Measurements from ENCODE around the gene MMP2.

MMP2 gene

GRCh38 chr16:55498101-55498500, 19.1 kb downstream of the MMP2 start:
- Histone ChIP-seq H3K9ac (ENCODE audit: low read depth, low read length) (no peak overlapping the region), H3K9me3 (ENCODE audit: control insufficient read depth, insufficient read depth, low read length) (no peaks in the 10 kb centered on the region), H3K4me3 (ENCODE audit: low read depth, low read length) (no peak overlapping the region), H3K27me3 (ENCODE audit: control insufficient read depth, insufficient read depth, low read length) (peaks cover 2% of the 10 kb centered on the region), H3K36me3 (ENCODE audit: control insufficient read depth, insufficient read depth, low read length) (no peaks in the 10 kb centered on the region), H3K4me1 (ENCODE audit: control insufficient read depth, insufficient read depth, low read length) (peaks cover 6% of the 10 kb centered on the region)

GRCh38 chr16:55499281-55499680, 20.3 kb downstream of the MMP2 start:
- peaks cover 2% of the 10 kb centered on the region for H3K27me3 ChIP-seq (ENCODE audit: control insufficient read depth, insufficient read depth, low read length)
- H3K9ac ChIP-seq (ENCODE audit: low read depth, low read length): no peak overlapping the region
- peaks cover 6% of the 10 kb centered on the region for H3K4me1 ChIP-seq (ENCODE audit: control insufficient read depth, insufficient read depth, low read length)
- no peaks in the 10 kb centered on the region for H3K36me3 ChIP-seq (ENCODE audit: control insufficient read depth, insufficient read depth, low read length)
- H3K9me3 ChIP-seq (ENCODE audit: control insufficient read depth, insufficient read depth, low read length): no peaks in the 10 kb centered on the region
- no peak overlapping the region for H3K4me3 ChIP-seq (ENCODE audit: low read depth, low read length)

- no peaks in the 10 kb centered on the region for H3K36me3 ChIP-seq (ENCODE audit: control insufficient read depth, insufficient read depth, low read length)
- peaks cover 6% of the 10 kb centered on the region for H3K4me1 ChIP-seq (ENCODE audit: control insufficient read depth, insufficient read depth, low read length)
- H3K9me3 ChIP-seq (ENCODE audit: control insufficient read depth, insufficient read depth, low read length): no peaks in the 10 kb centered on the region
- no peak overlapping the region for H3K4me3 ChIP-seq (ENCODE audit: low read depth, low read length)
- H3K27me3 ChIP-seq (ENCODE audit: control insufficient read depth, insufficient read depth, low read length): peaks cover 2% of the 10 kb centered on the region
- H3K9ac ChIP-seq (ENCODE audit: low read depth, low read length): no peak overlapping the region
These were observed 21.0 kb downstream of the MMP2 start for GRCh38 chr16:55499951-55500529.

GRCh38 chr16:55500530-55501011, 21.6 kb downstream of the MMP2 start:
- H3K27me3 ChIP-seq (ENCODE audit: control insufficient read depth, insufficient read depth, low read length): peaks cover 2% of the 10 kb centered on the region
- H3K9ac ChIP-seq (ENCODE audit: low read depth, low read length): no peak overlapping the region
- peaks cover 6% of the 10 kb centered on the region for H3K4me1 ChIP-seq (ENCODE audit: control insufficient read depth, insufficient read depth, low read length)
- H3K9me3 ChIP-seq (ENCODE audit: control insufficient read depth, insufficient read depth, low read length): no peaks in the 10 kb centered on the region
- H3K36me3 ChIP-seq (ENCODE audit: control insufficient read depth, insufficient read depth, low read length): no peaks in the 10 kb centered on the region
- H3K4me3 ChIP-seq (ENCODE audit: low read depth, low read length): no peak overlapping the region

GRCh38 chr16:55501549-55502322, 22.7 kb downstream of the MMP2 start:
- Histone ChIP-seq H3K4me1 (ENCODE audit: control insufficient read depth, insufficient read depth, low read length) (no peaks in the 10 kb centered on the region), H3K9ac (ENCODE audit: low read depth, low read length) (no peak overlapping the region), H3K4me3 (ENCODE audit: low read depth, low read length) (no peak overlapping the region), H3K36me3 (ENCODE audit: control insufficient read depth, insufficient read depth, low read length) (no peaks in the 10 kb centered on the region), H3K9me3 (ENCODE audit: control insufficient read depth, insufficient read depth, low read length) (no peaks in the 10 kb centered on the region), H3K27me3 (ENCODE audit: control insufficient read depth, insufficient read depth, low read length) (peaks cover 2% of the 10 kb centered on the region)

GRCh38 chr16:55502801-55503366, 23.9 kb downstream of the MMP2 start:
- H3K36me3 ChIP-seq (ENCODE audit: control insufficient read depth, insufficient read depth, low read length): no peaks in the 10 kb centered on the region
- H3K9ac ChIP-seq (ENCODE audit: low read depth, low read length): no peak overlapping the region

GRCh38 chr16:55503726-55504550, 24.9 kb downstream of the MMP2 start:
- no peaks in the 10 kb centered on the region for H3K27me3 ChIP-seq (ENCODE audit: control insufficient read depth, insufficient read depth, low read length)
- no peak overlapping the region for H3K4me3 ChIP-seq (ENCODE audit: low read depth, low read length)
- H3K4me1 ChIP-seq (ENCODE audit: control insufficient read depth, insufficient read depth, low read length): no peaks in the 10 kb centered on the region
- H3K9me3 ChIP-seq (ENCODE audit: control insufficient read depth, insufficient read depth, low read length): no peaks in the 10 kb centered on the region
- H3K36me3 ChIP-seq (ENCODE audit: control insufficient read depth, insufficient read depth, low read length): no peaks in the 10 kb centered on the region
- no peak overlapping the region for H3K9ac ChIP-seq (ENCODE audit: low read depth, low read length)

More at GRCh38 chr16:55502801-55503366, 23.9 kb downstream of the MMP2 start:
- no peaks in the 10 kb centered on the region for H3K27me3 ChIP-seq (ENCODE audit: control insufficient read depth, insufficient read depth, low read length)
- H3K4me1 ChIP-seq (ENCODE audit: control insufficient read depth, insufficient read depth, low read length): no peaks in the 10 kb centered on the region
- no peak overlapping the region for H3K4me3 ChIP-seq (ENCODE audit: low read depth, low read length)
- H3K9me3 ChIP-seq (ENCODE audit: control insufficient read depth, insufficient read depth, low read length): no peaks in the 10 kb centered on the region

GRCh38 chr16:55505333-55506015, 26.5 kb downstream of the MMP2 start:
- no peak overlapping the region for H3K9ac ChIP-seq (ENCODE audit: low read depth, low read length)
- peaks cover 2% of the 10 kb centered on the region for H3K4me1 ChIP-seq (ENCODE audit: control insufficient read depth, insufficient read depth, low read length)
- peaks cover 8% of the 10 kb centered on the region for H3K27me3 ChIP-seq (ENCODE audit: control insufficient read depth, insufficient read depth, low read length)
- H3K9me3 ChIP-seq (ENCODE audit: control insufficient read depth, insufficient read depth, low read length): no peaks in the 10 kb centered on the region
- H3K36me3 ChIP-seq (ENCODE audit: control insufficient read depth, insufficient read depth, low read length): no peaks in the 10 kb centered on the region
- H3K4me3 ChIP-seq (ENCODE audit: low read depth, low read length): no peak overlapping the region

- no peak overlapping the region for H3K4me3 ChIP-seq (ENCODE audit: low read depth, low read length)
- H3K9ac ChIP-seq (ENCODE audit: low read depth, low read length): no peak overlapping the region
- H3K4me1 ChIP-seq (ENCODE audit: control insufficient read depth, insufficient read depth, low read length): peaks cover 2% of the 10 kb centered on the region
- H3K9me3 ChIP-seq (ENCODE audit: control insufficient read depth, insufficient read depth, low read length): no peaks in the 10 kb centered on the region
- no peaks in the 10 kb centered on the region for H3K36me3 ChIP-seq (ENCODE audit: control insufficient read depth, insufficient read depth, low read length)
- H3K27me3 ChIP-seq (ENCODE audit: control insufficient read depth, insufficient read depth, low read length): peaks cover 10% of the 10 kb centered on the region
These were observed 27.1 kb downstream of the MMP2 start for GRCh38 chr16:55506083-55506482.

GRCh38 chr16:55506708-55507107, 27.7 kb downstream of the MMP2 start:
- Histone ChIP-seq H3K36me3 (ENCODE audit: control insufficient read depth, insufficient read depth, low read length) (no peaks in the 10 kb centered on the region), H3K9ac (ENCODE audit: low read depth, low read length) (no peak overlapping the region), H3K4me3 (ENCODE audit: low read depth, low read length) (no peak overlapping the region), H3K4me1 (ENCODE audit: control insufficient read depth, insufficient read depth, low read length) (peaks cover 2% of the 10 kb centered on the region), H3K27me3 (ENCODE audit: control insufficient read depth, insufficient read depth, low read length) (peaks cover 10% of the 10 kb centered on the region), H3K9me3 (ENCODE audit: control insufficient read depth, insufficient read depth, low read length) (no peaks in the 10 kb centered on the region)

All from iPS-15b (cell line).